Stimulated activated CD4-positive, alpha-beta T cell treated with anti-CD3 and anti-CD28 coated beads, Interleukin-4, amount 100 ng/mL, for 4 hours (primary cell): Measurements from ENCODE around the gene PAFAH1B2.
"Not testable (repeated sequence)": the region's sequence is repeated elsewhere in the genome, so short reads cannot be mapped to it uniquely, and the experiment has no call there.

ENCODE experiments used
- DNase-seq, 2 experiments: peaks; one replicate each; pipeline ENCODE4 v3.0.0-alpha.2; 2020

The PAFAH1B2 gene

DNA sequence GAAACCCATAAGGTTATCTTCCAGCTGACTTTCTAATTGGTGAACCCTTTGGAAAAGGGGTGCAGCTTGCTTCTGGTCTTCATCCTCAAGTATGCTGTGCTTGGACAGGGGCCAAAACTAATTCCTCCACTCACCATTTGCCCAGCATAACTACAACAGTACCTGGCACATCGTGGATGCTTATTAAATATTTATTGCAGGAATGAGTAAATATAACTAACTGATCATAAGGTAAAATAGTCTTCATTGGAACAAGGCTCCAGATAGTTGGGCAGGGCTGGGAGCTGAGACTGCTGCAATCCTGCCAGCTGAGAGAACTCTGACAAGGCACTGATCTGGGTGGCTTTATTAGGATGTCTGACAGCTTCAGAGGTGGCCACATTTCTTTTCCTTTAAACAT, 32.1 kb downstream of the PAFAH1B2 start:
- no peak for DNase-seq

DNA sequence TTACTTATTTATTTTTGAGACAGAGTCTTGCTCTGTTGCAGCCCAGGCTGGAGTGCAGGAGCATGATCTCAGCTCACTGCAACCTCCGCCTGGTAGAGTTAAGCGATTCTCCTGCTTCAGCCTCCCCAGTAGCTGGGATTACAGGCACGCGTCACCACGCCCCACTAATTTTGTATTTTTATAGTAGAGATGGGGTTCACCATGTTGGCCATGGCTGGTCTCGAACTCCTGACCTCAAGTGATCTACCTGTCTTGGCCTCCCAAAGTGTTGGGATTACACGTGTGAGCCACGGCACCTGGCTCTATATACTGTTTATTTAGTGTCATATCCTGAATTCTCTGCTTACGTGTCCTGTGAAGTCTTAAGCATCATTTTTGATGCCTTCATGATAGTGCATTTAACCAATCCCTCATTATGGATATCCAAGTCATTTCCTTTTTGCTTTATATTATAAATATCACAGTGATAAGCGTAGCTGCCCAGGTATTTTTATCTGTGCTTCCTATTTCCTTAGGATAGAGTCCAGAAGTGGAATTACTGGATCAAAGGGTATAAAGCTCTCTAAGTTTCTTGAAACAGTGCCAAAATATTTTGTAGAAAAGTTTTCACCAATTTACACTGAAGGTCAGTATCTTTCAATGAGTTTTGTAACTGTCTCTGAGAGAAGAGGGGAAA, 33.6 kb downstream of the PAFAH1B2 start:
- no peak for DNase-seq

DNA sequence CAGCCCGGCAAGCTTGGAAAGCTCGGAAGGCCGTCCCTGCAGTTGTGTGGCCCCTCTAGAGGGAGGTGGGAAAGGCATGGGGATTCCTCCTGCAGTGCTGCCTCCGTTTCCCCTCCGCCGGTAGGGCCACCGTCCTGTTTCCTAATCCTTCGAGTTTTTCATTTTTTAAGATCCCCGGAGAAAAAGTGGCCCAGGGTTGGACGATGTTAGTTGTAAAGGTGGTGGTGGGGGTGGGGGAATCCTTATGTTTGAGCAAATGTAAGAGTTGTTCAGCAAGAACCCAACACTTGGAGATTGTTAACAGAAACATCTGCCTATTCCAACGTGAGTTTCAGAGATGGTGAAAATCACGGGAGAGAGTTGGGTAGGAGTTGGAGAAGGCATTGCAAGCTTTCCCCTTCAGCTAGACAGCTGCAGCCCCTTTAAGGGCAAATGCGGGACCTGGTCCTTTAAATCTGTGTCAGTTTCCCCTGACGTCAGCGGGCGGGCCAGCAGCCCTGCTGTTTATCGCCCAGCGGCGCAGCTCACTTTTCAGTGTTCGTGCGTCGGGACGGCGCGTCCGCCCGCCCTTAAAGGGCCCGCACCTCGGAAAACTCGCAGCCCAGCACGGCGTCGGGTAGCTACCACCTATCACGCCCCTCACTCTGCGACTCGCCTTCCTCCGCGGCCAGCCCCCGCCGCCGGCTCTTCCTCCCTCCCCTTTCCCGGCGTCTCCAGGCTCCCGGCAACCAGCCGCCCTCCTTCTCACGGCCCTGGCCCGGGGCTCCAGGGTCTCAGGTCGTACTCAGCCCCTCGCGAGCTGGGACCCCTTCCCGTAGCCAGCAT, 34.3 kb downstream of the PAFAH1B2 start, which contains the start of gene SIDT2:
TSS of gene SIDT2 (plus strand) at position 534 of the 825 bp plus-strand sequence. CDS start 521 bp downstream, outside the sequence.
- peak; percentile 85 to 86 for DNase-seq

DNA sequence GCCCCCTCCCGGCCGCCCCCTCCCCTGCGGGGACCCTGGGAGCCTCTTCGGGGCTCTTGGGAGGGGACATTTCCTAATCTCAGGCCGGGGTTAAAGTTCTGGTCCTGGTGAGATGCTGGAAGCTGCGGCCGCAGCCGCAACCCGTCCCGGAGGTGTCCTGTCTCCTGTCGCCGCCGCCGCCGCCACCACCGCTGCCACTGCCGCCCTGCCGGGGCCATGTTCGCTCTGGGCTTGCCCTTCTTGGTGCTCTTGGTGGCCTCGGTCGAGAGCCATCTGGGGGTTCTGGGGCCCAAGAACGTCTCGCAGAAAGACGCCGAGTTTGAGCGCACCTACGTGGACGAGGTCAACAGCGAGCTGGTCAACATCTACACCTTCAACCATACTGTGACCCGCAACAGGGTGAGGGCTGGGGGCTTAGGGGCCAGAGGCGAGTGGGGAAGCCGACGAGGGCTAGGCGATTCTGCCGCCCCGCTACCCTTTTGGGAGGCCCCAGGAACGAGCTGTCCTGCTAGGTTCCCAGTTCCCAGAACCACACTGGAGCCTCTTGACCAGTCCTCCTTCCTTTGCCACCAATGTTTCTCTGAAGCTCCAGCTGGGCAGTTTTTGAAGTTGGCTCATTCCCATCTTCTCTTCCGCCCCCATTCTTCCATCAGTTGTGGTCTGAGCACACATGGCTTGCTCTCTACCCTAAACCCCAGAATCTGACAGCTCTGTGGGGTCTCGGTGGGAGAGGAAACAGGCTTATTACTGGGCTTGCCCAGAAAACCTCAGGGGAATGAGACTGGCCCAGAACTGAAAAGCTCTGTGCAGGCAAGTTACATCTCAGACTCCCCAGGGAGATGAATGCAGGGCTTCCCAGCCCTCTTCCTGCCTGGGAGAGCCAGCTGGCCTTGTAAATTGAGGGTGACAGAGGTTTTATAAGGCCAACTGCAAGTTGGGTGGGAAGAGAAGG, 35.2 kb downstream of the PAFAH1B2 start:
- DNase-seq, result peak; percentile 19 to 36

GRCh38 chr11:117180020-117180419, 35.9 kb downstream of the PAFAH1B2 start:
- DNase-seq, result no peak

- peak; percentile 43 to 44 for DNase-seq
These were observed 36.8 kb downstream of the PAFAH1B2 start for GRCh38 chr11:117180661-117181585.

DNA sequence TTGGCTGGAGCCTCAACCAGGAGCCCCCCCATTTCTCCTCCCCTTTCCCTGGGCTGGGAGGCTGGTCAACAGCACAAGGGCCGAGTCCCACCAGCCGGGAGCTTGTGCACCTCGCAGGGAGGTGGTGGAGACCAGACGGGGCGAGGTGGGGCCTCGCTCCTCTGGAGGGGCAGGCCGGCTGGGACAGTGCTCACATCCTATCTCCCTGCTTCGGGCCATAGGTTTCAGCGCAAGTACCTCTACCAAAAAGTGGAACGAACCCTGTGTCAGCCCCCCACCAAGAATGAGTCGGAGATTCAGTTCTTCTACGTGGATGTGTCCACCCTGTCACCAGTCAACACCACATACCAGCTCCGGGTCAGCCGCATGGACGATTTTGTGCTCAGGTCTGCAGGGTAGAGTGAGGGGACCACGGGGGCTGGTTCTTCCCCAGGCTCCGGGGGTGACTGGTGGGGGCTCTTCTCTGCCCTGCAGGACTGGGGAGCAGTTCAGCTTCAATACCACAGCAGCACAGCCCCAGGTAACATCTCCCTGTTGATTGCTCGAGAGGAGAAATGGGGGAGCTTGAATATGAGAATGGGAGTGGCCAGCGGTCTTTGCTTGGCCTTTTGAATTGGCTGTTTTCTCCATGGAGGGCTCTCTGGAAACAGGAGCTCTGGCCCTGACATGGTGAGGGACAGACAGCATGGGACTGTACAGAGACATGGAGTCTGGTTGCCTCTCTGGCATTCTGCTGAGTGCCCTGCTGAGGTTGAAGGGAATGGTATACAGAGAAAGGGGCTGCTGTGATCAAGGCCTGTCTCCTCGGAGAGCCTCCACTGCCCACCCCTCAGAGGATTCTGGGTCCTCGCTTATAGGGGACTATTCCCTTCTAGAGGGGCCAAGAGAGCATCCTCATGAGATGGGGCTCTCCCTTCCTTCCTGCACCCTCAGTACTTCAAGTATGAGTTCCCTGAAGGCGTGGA, 37.8 kb downstream of the PAFAH1B2 start:
- no peak for DNase-seq

- no peak for DNase-seq
These were observed 38.5 kb downstream of the PAFAH1B2 start for GRCh38 chr11:117182551-117182935.

DNA sequence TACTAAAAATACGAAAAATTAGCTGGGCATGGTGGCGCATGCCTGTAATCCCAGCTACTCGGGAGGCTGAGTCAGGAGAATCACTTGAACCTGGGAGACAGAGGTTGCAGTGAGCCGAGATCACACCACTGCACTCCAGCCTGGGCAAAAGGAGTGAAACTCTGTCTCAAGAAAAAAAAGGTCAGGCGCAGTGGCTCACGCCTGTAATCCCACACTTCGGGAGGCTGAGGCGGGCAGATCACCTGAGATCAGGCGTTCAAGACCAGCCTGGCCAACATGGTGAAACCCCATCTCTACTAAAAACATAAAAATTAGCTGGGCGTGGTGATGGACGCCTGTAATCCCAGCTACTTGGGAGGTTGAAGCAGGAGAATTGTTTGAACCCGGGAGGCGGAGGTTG, 39.1 kb downstream of the PAFAH1B2 start:
- DNase-seq, result not testable (repeated sequence)

- DNase-seq, result no peak
These were observed 39.8 kb downstream of the PAFAH1B2 start for GRCh38 chr11:117183724-117184349.

DNA sequence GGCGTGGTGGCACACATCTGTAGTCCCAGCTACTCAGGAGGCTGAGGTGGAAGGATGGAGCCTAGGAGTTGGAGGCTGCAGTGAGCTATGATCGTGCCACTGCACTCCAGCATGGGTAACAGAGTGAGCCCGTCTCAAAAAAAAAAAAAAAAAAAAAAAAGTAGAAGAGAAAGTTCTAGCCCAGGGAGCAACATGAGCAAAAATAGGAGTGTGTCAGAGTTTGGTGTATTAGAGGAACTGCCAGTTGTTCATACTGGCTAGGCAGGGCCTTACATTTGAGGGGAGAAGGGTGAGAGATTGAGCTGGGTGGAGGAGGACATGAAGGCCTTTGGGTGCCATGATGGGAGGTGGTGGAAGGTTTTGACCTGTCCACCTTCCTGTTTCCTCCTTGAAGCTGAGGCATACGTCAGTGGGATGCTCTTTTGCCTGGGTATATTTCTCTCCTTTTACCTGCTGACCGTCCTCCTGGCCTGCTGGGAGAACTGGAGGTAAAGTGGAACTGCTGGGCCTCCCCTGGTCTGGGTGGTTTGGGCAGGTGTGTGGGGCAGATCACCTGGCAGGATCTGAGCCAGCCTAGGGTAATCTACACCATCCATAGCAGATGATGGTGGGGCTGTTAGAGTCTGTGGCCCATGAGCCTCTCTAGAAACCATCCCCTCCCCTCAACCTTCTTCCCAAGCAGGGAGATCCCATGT, 41.8 kb downstream of the PAFAH1B2 start:
- no peak for DNase-seq

- DNase-seq, result no peak
These were observed 42.3 kb downstream of the PAFAH1B2 start for GRCh38 chr11:117186431-117186761.

- no peak for DNase-seq
These were observed 42.9 kb downstream of the PAFAH1B2 start for GRCh38 chr11:117187007-117187406.

DNA sequence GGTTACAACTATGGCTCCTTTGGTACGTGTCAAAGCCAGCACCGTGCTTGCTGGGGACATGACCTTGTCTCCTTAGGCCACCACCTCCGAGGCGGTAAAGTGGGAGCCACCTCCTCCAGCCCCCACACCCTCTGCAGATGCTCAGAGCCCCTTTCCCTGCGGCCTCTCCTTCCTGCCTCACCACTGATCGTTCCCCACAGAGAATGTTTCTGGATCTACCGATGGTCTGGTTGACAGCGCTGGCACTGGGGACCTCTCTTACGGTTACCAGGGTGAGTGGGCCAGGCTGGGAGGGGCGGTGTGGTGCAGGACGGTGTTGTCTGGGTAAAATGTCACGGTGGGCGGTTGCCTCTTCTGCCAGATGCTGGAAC, 43.3 kb downstream of the PAFAH1B2 start:
- no peak for DNase-seq

- DNase-seq, result no peak
These were observed 43.9 kb downstream of the PAFAH1B2 start for GRCh38 chr11:117187799-117188481.

DNA sequence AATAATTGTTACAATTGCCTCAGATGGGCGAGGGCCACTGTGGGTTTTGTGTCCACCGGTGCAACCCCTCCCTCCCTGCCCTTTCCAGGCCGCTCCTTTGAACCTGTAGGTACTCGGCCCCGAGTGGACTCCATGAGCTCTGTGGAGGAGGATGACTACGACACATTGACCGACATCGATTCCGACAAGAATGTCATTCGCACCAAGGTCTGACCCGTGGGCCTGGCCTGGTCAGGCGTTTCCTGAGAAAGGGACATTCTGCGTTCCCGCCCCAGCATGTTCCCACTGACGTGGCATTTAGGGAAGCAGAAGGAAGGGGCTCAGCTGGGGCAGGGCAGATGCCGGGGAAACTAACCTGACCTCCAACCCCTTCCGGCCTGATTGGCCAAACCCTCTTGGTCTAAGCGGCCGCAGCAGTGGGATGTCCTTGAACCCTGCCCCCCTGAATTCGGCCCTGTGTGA, 44.6 kb downstream of the PAFAH1B2 start:
- DNase-seq, result no peak

DNA sequence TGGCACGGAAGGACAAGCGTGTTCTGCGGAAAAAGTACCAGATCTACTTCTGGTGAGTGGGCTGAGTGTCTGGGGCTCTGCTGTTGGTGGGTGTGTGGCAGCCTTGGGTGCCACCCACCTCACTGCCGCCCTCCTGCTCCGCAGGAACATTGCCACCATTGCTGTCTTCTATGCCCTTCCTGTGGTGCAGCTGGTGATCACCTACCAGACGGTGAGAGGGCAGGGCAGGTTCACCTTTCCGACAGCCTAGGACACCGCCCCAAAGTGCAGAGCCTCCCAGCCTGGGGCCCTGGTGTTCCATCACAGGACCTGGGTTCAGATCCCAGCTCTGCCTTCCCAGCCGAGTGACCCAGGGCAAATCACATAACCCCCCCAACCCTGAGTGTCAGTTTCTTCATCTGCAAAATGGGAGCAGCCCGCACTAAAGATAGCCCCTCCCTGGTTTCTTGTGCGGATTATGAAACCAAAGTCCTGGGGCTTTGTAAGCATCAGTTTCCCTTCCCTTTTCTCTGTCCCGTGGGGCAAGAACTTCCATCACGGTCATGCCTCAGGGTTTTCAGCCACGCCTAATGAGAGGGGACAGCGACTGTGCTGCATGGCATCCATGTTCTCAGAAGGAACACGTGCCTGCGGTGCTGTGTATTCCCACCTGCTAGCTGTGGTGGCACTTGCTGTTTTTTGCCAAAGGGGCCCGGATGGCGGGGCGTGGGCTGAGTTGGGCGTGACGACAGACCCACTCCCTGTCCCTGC, 45.3 kb downstream of the PAFAH1B2 start:
- DNase-seq, result no peak

DNA sequence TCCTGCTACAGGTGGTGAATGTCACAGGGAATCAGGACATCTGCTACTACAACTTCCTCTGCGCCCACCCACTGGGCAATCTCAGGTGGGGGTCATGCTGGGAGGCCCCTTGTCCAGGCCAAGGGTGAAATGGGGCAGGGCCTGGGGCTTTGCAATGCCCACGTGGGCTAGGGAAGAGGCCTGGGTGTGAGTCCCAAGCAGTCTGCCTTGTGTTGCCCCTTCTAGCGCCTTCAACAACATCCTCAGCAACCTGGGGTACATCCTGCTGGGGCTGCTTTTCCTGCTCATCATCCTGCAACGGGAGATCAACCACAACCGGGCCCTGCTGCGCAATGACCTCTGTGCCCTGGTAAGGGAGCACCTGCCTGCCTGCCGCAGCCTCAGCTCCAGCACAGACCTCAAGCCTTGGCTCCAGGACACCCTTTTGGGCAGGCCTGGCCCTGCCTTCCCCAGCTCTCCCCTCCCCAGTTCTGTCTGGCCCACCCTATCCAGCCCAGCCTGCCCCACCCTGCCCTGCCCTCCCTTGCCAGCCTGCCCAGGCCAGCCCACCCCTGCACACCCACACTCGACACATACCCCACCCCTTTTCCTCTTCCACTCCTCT, 46.0 kb downstream of the PAFAH1B2 start:
- no peak for DNase-seq
